ENCODE results near the gene SCNN1A. TPM values are rescaled to one million over a fixed set of nuclear protein-coding genes. Genes with fewer than 3 reads are reported as not detected.
A peak's percentile ranks its signal among the peaks of the same experiment; 100 is the strongest.
"Not testable (repeated sequence)": the region's sequence is repeated elsewhere in the genome, so short reads cannot be mapped to it uniquely, and the experiment has no call there.

The SCNN1A gene
- total and polyA plus RNA-seq, 2 donors, result 0.61 to 28.9 TPM

DNA sequence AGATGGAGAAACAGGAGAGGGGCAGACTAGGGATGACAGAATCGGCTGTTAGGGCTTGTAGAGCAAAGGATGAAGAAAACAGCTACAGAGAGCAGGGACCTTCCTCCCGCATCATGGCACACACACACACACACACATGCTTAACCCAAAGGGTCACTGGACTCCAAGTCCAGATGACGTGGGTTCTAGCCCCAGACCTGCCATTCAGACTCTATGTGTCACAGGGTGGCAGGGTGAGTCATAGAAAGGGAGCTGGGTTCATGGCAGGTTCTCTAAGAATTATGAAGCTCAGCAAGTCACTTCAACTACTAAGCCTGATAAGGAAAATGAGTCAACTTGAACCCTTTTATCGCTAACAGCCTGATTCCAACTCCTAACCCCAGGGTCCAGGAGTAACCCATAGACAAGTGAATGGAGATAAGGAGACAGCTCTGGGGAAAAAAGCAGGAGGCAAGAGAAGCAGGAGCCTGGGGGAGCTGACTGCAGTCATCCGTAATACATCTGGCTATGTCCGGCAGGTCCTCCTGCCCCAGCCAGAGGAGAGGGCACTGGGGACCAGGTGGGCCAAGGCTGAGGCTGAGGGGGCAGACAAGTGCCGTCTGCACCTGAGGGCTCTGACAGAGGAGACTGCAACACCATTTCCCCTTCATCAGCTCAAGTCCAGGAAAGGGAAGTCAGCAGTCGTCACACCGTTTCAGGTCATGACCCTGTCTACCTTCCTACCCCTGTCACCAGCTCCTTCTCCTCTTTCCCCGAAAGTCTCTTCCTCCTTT, 29.9 kb downstream of the SCNN1A start:
- H3K4me1 ChIP-seq (ENCODE audit: control insufficient read depth in 2 of 2, insufficient read depth in 2 of 2, low read length in 2 of 2), result peaks cover 27 to 52% of the 10 kb centered on the region in 2 donors
- no peak overlapping the region for H3K4me3 ChIP-seq (ENCODE audit: low read length in 2 of 2)
- 70% methylated on average over 10 of the region's 10 CpGs for WGBS
- DNase-seq (ENCODE audit: low read depth in 6 of 9, low spot score in 9 of 9), result peak in 1 of 9 donors; percentile 51
- H3K36me3 ChIP-seq (ENCODE audit: control insufficient read depth in 2 of 2, insufficient read depth in 2 of 2, low read length in 1 of 2), result no peaks in the 10 kb centered on the region
- H3K27ac ChIP-seq (ENCODE audit: low read depth in 1 of 2, low read length in 1 of 2), result peak overlapping the region in 1 of 2 donors; percentile 44
- H3K9me3 ChIP-seq (ENCODE audit: control insufficient read depth in 2 of 2, insufficient read depth in 1 of 2, low read length in 1 of 2), result no peaks in the 10 kb centered on the region
- H3K27me3 ChIP-seq (ENCODE audit: control insufficient read depth in 2 of 2, insufficient read depth in 1 of 2, low read length in 1 of 2), result no peaks in the 10 kb centered on the region

DNA sequence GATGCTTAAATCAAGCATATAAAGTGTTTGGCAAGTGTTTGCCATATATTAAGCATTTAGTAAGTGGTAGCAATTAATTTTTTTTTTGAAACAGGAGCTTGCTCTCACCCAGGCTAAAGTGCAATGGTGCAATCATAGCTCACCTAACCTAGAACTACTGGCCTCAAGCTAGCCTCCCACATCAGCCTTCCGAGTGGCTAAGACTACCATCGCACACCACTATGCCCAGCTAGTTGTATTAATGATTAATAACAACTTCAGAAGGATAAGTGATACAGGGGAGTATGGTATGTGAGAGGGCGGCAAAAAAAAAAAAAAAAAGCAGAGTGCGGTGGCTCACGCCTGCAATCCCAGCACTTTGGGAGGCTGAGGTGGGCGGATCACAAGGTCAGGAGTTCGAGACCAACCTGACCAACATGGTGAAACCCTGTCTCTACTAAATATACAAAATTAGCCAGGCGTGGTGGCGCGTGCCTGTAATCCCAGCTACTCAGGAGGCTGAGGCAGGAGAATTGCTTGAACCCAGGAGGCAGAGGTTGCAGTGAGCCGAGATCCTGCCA, 31.2 kb downstream of the SCNN1A start:
- H3K9me3 ChIP-seq (ENCODE audit: control insufficient read depth in 2 of 2, insufficient read depth in 1 of 2, low read length in 1 of 2); H3K27me3 ChIP-seq (ENCODE audit: control insufficient read depth in 2 of 2, insufficient read depth in 1 of 2, low read length in 1 of 2); DNase-seq (ENCODE audit: low read depth in 6 of 9, low spot score in 9 of 9); H3K4me3 ChIP-seq (ENCODE audit: low read length in 2 of 2); H3K36me3 ChIP-seq (ENCODE audit: control insufficient read depth in 2 of 2, insufficient read depth in 2 of 2, low read length in 1 of 2); H3K27ac ChIP-seq (ENCODE audit: low read depth in 1 of 2, low read length in 1 of 2): not testable (repeated sequence)
- WGBS, result 99% methylated on average over 11 of the region's 11 CpGs
- peaks cover 33 to 61% of the 10 kb centered on the region in 2 donors for H3K4me1 ChIP-seq (ENCODE audit: control insufficient read depth in 2 of 2, insufficient read depth in 2 of 2, low read length in 2 of 2)

DNA sequence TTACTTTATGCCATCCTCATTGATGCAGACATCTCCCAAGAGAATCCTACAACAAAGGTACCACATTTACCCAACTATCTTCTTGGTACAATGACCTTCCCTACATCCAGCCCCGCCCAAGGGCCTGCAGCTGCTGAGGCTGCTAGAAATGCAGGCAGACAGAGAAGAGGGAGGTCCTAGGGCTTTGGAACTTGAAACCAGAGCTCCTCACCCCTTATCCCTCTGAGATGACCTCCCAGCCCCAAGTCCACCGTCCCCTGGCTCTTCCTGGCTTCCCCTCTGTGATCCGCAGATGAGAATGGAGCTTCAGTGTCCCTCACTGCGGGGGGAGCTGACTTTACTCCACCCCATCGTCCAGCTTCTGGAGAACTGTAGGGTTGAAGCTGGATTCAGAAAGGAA, 31.8 kb downstream of the SCNN1A start:
- H3K27ac ChIP-seq (ENCODE audit: low read depth in 1 of 2, low read length in 1 of 2), result no peak overlapping the region
- WGBS, result 94% methylated on average over 5 of the region's 5 CpGs
- H3K27me3 ChIP-seq (ENCODE audit: control insufficient read depth in 2 of 2, insufficient read depth in 1 of 2, low read length in 1 of 2), result no peaks in the 10 kb centered on the region
- no peak for DNase-seq (ENCODE audit: low read depth in 6 of 9, low spot score in 9 of 9)
- H3K4me1 ChIP-seq (ENCODE audit: control insufficient read depth in 2 of 2, insufficient read depth in 2 of 2, low read length in 2 of 2), result peaks cover 39 to 68% of the 10 kb centered on the region in 2 donors
- no peaks in the 10 kb centered on the region for H3K9me3 ChIP-seq (ENCODE audit: control insufficient read depth in 2 of 2, insufficient read depth in 1 of 2, low read length in 1 of 2)
- no peaks in the 10 kb centered on the region for H3K36me3 ChIP-seq (ENCODE audit: control insufficient read depth in 2 of 2, insufficient read depth in 2 of 2, low read length in 1 of 2)
- H3K4me3 ChIP-seq (ENCODE audit: low read length in 2 of 2), result no peak overlapping the region

DNA sequence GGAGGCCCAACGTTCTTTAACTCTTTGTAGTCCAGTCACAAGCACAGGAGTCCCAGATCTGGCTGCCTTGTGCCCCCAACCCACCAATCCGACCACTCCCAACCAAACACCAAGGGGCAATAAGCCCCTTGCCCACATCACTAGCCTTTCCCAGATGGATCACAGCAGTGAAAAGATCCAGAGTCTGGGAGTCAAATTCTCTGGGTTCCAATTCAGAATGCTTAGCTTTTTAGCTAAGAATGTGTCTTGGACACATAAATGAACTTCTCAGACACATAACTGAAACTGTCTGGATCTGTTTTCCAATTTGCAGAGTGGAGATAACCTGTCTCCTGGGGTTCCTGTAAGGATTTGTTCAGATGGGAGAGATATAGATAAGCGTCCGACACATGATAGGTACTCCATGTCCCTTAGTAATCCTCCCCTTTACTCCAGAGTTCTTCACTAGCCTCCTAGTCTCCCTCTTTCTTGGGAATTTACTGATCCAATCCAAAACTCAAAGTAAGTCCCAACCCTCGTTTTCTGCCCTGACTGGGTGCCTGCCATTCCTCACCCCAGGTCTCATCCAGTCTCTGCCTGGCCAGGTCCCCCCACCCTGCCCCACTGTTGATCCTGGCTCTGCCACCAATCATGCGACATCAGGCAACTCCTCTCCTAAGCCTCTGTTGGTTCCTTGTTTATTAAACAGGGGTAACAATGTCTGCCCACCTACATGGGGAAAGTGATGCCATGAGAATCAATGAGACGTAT, 33.0 kb downstream of the SCNN1A start:
- no peak for DNase-seq (ENCODE audit: low read depth in 6 of 9, low spot score in 9 of 9)
- Histone ChIP-seq H3K36me3 (ENCODE audit: control insufficient read depth in 2 of 2, insufficient read depth in 2 of 2, low read length in 1 of 2) (no peaks in the 10 kb centered on the region), H3K9me3 (ENCODE audit: control insufficient read depth in 2 of 2, insufficient read depth in 1 of 2, low read length in 1 of 2) (no peaks in the 10 kb centered on the region), H3K4me1 (ENCODE audit: control insufficient read depth in 2 of 2, insufficient read depth in 2 of 2, low read length in 2 of 2) (peaks cover 45 to 72% of the 10 kb centered on the region in 2 donors), H3K27me3 (ENCODE audit: control insufficient read depth in 2 of 2, insufficient read depth in 1 of 2, low read length in 1 of 2) (no peaks in the 10 kb centered on the region), H3K4me3 (ENCODE audit: low read length in 2 of 2) (peak overlapping the region; percentile 95 to 97), H3K27ac (ENCODE audit: low read depth in 1 of 2, low read length in 1 of 2) (peak overlapping the region; percentile 80 to 86)
- WGBS, result 59% methylated on average over 7 of the region's 7 CpGs

DNA sequence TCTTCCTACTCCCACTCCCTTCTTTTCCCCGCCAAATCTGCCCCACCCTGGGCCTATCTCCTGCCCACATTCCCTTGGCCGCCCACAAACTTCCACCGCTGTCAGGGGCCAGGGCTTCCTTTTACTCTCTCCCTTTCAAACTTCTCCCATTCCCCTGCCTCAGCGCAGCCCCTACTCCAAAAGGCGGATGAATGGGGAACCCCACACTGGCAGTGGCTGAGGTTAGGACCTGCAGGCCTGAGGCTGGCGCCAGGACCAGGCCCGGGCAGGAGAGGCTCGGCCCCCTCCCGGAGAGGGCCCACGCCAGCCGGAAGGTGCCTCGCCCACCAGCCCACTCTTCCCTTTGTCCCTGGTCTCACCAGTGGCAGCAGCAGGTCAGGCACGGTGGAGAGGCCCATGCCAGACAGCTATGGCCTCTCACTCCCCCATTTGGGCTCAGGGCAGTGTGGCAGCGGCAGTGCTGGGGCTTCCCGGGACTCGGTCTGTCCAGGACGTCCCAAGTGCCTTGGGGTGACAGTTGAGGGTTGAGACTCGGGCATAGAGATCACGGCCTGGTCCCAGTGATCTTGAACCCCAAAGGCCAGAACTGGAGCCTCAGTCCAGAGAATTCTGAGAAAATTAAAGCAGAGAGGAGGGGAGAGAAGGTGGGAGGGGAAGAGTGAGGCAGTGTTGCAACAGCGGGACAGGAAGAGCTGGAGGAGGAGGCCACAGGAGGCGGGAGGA, 33.8 kb downstream of the SCNN1A start, which contains the start of gene TNFRSF1A:
TSS of gene TNFRSF1A (minus strand) at position 660 of the 723 bp plus-strand sequence. CDS start at position 398, 262 bp downstream.
- DNase-seq (ENCODE audit: low read depth in 6 of 9, low spot score in 9 of 9), result peak in 4 of 9 donors; percentile 39 to 79 (median 61)
- Histone ChIP-seq H3K9me3 (ENCODE audit: control insufficient read depth in 2 of 2, insufficient read depth in 1 of 2, low read length in 1 of 2) (no peaks in the 10 kb centered on the region), H3K27ac (ENCODE audit: low read depth in 1 of 2, low read length in 1 of 2) (peak within 1 kb of the TSS; percentile 80 to 86), H3K27me3 (ENCODE audit: control insufficient read depth in 2 of 2, insufficient read depth in 1 of 2, low read length in 1 of 2) (no peaks in the 10 kb centered on the region), H3K36me3 (ENCODE audit: control insufficient read depth in 2 of 2, insufficient read depth in 2 of 2, low read length in 1 of 2) (no peaks in the 10 kb centered on the region), H3K4me1 (ENCODE audit: control insufficient read depth in 2 of 2, insufficient read depth in 2 of 2, low read length in 2 of 2) (peaks cover 47 to 72% of the 10 kb centered on the region in 2 donors), H3K4me3 (ENCODE audit: low read length in 2 of 2) (peak within 1 kb of the TSS; percentile 95 to 97)
- under 1% methylated on average over 21 of the region's 21 CpGs for WGBS

DNA sequence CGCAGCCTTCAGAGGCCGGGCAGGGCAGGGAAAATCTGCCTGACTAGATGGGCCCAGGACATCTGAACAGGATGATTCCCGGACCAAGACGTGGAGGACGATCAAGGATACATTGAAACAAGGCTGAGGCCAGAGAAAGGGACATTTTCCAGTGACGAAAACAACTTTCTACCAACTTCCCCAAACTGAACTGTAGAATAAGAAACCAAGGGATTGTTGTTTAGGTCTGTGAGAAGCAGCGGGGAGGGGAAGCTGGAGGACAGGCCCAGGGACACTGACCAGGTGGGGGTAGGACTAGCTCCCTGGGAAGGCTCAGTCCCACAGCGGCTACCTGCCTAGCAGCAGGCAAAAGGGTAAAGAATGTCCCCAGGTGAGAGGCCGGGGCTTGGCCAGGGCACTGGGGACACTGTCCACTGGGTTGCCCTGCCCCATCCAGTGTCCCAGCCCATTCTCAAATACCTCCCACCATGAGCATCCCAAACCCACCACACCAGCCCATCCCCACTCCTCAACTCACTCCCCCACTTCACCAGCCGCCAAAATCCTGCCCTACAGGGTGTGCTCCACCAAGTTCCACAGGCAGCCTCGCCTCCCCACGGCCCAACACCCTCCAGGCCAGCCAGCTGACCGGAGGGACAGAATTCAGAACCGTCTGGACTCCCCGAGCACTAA, 34.5 kb downstream of the SCNN1A start:
- no peaks in the 10 kb centered on the region for H3K9me3 ChIP-seq (ENCODE audit: control insufficient read depth in 2 of 2, insufficient read depth in 1 of 2, low read length in 1 of 2)
- H3K4me1 ChIP-seq (ENCODE audit: control insufficient read depth in 2 of 2, insufficient read depth in 2 of 2, low read length in 2 of 2), result peaks cover 46 to 72% of the 10 kb centered on the region in 2 donors
- H3K36me3 ChIP-seq (ENCODE audit: control insufficient read depth in 2 of 2, insufficient read depth in 2 of 2, low read length in 1 of 2), result no peaks in the 10 kb centered on the region
- DNase-seq (ENCODE audit: low read depth in 6 of 9, low spot score in 9 of 9), result peak in 1 of 9 donors; percentile 40
- no peaks in the 10 kb centered on the region for H3K27me3 ChIP-seq (ENCODE audit: control insufficient read depth in 2 of 2, insufficient read depth in 1 of 2, low read length in 1 of 2)
- WGBS, result 2% methylated on average over 15 of the region's 15 CpGs
- peak overlapping the region; percentile 95 to 97 for H3K4me3 ChIP-seq (ENCODE audit: low read length in 2 of 2)
- peak overlapping the region; percentile 80 to 86 for H3K27ac ChIP-seq (ENCODE audit: low read depth in 1 of 2, low read length in 1 of 2)

DNA sequence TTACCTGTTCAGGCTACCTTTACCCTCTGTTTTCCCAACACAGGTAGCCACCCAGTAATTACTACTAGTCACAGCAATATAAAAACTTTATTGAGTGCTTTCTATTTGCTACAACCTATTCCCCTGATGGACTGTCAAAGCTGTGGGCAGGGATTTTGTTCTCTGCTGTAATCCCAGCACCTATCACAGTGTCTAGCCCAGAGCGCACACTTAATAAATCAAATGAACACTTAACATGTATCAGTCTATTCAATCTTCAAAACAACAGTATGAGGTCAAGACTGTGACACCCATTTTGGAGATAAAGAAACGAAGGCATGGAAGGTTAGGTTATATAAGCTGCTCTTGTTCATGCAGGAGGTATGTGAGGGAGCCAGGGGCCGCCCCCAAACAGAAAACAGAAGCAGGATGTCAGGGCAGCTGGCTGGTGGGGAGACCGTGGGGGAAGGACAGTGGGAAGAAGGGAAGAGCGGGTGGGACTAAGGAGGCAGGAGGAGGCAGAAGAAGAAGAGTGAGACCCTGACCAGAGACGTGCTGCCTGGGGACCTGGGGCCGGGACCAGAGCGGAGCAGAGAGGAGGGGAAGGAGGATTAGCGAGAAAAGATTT, 35.2 kb downstream of the SCNN1A start:
- peak overlapping the region; percentile 95 to 97 for H3K4me3 ChIP-seq (ENCODE audit: low read length in 2 of 2)
- H3K27me3 ChIP-seq (ENCODE audit: control insufficient read depth in 2 of 2, insufficient read depth in 1 of 2, low read length in 1 of 2), result no peaks in the 10 kb centered on the region
- DNase-seq (ENCODE audit: low read depth in 6 of 9, low spot score in 9 of 9), result peak in 1 of 9 donors; percentile 62
- WGBS, result 2% methylated on average over 9 of the region's 9 CpGs
- peak overlapping the region; percentile 80 to 86 for H3K27ac ChIP-seq (ENCODE audit: low read depth in 1 of 2, low read length in 1 of 2)
- H3K36me3 ChIP-seq (ENCODE audit: control insufficient read depth in 2 of 2, insufficient read depth in 2 of 2, low read length in 1 of 2), result no peaks in the 10 kb centered on the region
- peaks cover 42 to 72% of the 10 kb centered on the region in 2 donors for H3K4me1 ChIP-seq (ENCODE audit: control insufficient read depth in 2 of 2, insufficient read depth in 2 of 2, low read length in 2 of 2)
- no peaks in the 10 kb centered on the region for H3K9me3 ChIP-seq (ENCODE audit: control insufficient read depth in 2 of 2, insufficient read depth in 1 of 2, low read length in 1 of 2)

DNA sequence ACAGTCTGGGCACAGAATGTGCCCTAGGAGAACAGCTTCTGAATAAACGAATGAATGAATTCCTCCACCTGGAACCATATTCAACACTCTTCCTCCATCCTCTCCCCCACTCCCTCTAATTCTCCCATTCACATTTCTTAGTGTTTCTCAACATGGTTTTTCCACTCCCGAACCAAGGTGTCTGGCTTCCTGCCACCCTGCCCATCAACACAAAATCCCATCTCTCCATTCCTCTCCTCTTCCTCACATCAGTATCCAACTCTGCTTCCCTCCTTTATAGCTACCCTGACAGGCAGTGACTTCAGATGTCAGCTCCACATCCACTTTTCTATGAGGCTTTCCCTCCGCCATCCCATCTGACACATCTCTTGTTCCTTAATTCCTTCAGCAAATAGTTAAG, 36.4 kb downstream of the SCNN1A start:
- 59% methylated on average over 3 of the region's 3 CpGs for WGBS
- no peaks in the 10 kb centered on the region for H3K9me3 ChIP-seq (ENCODE audit: control insufficient read depth in 2 of 2, insufficient read depth in 1 of 2, low read length in 1 of 2)
- H3K27ac ChIP-seq (ENCODE audit: low read depth in 1 of 2, low read length in 1 of 2), result peak overlapping the region; percentile 87 to 94
- no peak for DNase-seq (ENCODE audit: low read depth in 6 of 9, low spot score in 9 of 9)
- peaks cover 46 to 82% of the 10 kb centered on the region in 2 donors for H3K4me1 ChIP-seq (ENCODE audit: control insufficient read depth in 2 of 2, insufficient read depth in 2 of 2, low read length in 2 of 2)
- peak overlapping the region; percentile 95 to 97 for H3K4me3 ChIP-seq (ENCODE audit: low read length in 2 of 2)
- H3K36me3 ChIP-seq (ENCODE audit: control insufficient read depth in 2 of 2, insufficient read depth in 2 of 2, low read length in 1 of 2), result peaks cover 9 to 11% of the 10 kb centered on the region in 2 donors
- H3K27me3 ChIP-seq (ENCODE audit: control insufficient read depth in 2 of 2, insufficient read depth in 1 of 2, low read length in 1 of 2), result no peaks in the 10 kb centered on the region
